MM.1S (cell line): ENCODE measurements around the gene WNT5B.

Experiments used
- EZH2 ChIP-seq: fragments of 300-600 bp; sonication (generic); optimal IDR thresholded peaks from 2 replicates; pipeline ENCODE3; 2017; ENCODE audit warnings: low read depth, mild to moderate bottlenecking, antibody characterized with exemption, low read length, mixed read lengths
- EZH2phosphoT487 ChIP-seq: fragments of 300-600 bp; sonication (generic); IDR thresholded peaks from 2 replicates; pipeline ENCODE4 v1.6.1; 2018; ENCODE audit warnings: antibody characterized with exemption, low read length
- TF ChIP-seq, protein P1 (sequence below): fragments of 300-600 bp; sonication (generic); IDR thresholded peaks from 2 replicates; pipeline ENCODE4 v1.5.1; 2016; ENCODE audit warnings: antibody characterized with exemption, low read length, mixed read lengths

DNA sequence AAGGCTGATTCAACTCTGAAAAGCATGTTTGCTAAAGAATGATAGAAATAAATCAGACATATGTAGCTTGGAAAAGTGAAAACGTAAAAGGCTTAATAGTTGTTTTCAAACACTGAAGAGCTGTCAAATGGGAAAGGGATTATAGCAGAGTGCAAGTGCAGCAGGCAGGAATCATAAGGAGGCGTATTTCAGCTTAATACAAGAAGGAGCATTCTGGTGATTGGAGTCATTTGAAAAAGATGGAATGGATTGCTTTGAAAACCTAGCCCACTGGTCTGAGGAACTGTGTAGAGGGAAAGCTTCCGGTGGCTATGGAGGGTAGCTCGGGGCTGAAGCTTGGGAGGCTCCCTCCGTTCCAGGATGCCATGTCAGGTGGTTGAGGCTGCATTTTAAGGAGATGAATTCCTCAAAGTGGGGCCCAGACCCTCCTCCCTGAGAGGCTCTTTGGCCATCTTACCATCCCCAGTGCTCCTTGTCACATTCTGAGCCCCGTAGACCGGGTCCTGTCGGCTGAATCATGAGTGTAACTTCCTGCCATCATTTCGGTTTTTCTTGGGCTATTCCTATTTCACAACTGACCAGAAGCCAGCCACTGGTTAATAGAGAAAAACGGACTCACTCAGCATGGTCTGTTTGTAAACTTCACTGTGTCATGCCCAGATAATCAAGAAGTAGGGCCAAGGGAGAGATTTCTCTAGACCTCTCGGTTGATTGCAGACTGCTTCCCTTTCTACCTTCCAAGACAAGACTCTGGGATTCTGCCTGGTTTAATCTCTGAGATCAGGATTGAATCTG, 6.5 kb downstream of the WNT5B start:
- TF ChIP-seq, protein P1, sequence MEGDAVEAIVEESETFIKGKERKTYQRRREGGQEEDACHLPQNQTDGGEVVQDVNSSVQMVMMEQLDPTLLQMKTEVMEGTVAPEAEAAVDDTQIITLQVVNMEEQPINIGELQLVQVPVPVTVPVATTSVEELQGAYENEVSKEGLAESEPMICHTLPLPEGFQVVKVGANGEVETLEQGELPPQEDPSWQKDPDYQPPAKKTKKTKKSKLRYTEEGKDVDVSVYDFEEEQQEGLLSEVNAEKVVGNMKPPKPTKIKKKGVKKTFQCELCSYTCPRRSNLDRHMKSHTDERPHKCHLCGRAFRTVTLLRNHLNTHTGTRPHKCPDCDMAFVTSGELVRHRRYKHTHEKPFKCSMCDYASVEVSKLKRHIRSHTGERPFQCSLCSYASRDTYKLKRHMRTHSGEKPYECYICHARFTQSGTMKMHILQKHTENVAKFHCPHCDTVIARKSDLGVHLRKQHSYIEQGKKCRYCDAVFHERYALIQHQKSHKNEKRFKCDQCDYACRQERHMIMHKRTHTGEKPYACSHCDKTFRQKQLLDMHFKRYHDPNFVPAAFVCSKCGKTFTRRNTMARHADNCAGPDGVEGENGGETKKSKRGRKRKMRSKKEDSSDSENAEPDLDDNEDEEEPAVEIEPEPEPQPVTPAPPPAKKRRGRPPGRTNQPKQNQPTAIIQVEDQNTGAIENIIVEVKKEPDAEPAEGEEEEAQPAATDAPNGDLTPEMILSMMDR: no peak
- TF ChIP-seq EZH2: no peak
- TF ChIP-seq EZH2phosphoT487: no peak
